Panc1 (cell line): ENCODE results near the gene FNTB. TPM values are rescaled to one million over a fixed set of nuclear protein-coding genes. Genes with fewer than 3 reads are reported as not detected.

Experiments
- ATAC-seq: fragments of 200-7000 bp; cut with Tn5 transposase; 2 replicates; pipeline ENCODE4 v1.9.1; 2020; ENCODE audit warnings: mild to moderate bottlenecking, moderate library complexity
- BruUV-seq: library from RNA; stranded (reverse); fragments of 400-500 nt; replicated peaks from 2 replicates; lab custom pipeline; 2021; lab: Mats Ljungman, UMichigan
- CTCF ChIA-PET: fragments of 300-600 bp; sonication (Branson Sonifier 250); formaldehyde crosslinking; loops from one replicate; lab custom pipeline; 2022; ENCODE audit warnings: antibody characterized with exemption; lab: Charles Lee
- POLR2A ChIA-PET: fragments of 300-600 bp; sonication (Branson Sonifier 250); formaldehyde crosslinking; loops from one replicate; lab custom pipeline; 2022; ENCODE audit warnings: antibody characterized with exemption; lab: Charles Lee
- DNase-seq: peaks from one replicate; pipeline ENCODE4 v3.0.0-alpha.2; 2010; ENCODE audit warnings: low read depth, low spot score
- H3K27ac ChIP-seq: 2 replicates; pipeline ENCODE4 v1.5.1; 2011; ENCODE audit warnings: mild to moderate bottlenecking, low read length, inconsistent platforms
- H3K27me3 ChIP-seq: fragments of 200-500 bp; sonication (Bioruptor generic); 2 replicates; pipeline ENCODE4 v1.6.0; 2014; ENCODE audit warnings: low read length, inconsistent platforms; ENCODE audit not compliant: control insufficient read depth, insufficient read depth
- H3K36me3 ChIP-seq: fragments of 200-500 bp; sonication (Bioruptor generic); 2 replicates; pipeline ENCODE4 v1.5.1; 2014; ENCODE audit warnings: inconsistent platforms, mild to moderate bottlenecking, low read length, moderate library complexity; ENCODE audit not compliant: control insufficient read depth, insufficient read depth
- H3K4me1 ChIP-seq: 2 replicates; pipeline ENCODE4 v1.5.1; 2011; ENCODE audit warnings: inconsistent platforms, mild to moderate bottlenecking, low read length, moderate library complexity; ENCODE audit not compliant: control insufficient read depth, insufficient read depth
- H3K4me3 ChIP-seq, 2 experiments: 2 replicates each; pipeline ENCODE4 v1.5.1; 2011 to 2012; ENCODE audit warnings: low read depth in 2 of 2, low read length in 2 of 2, mild to moderate bottlenecking in 2 of 2, inconsistent platforms in 1 of 2, moderate library complexity in 1 of 2
- H3K9me3 ChIP-seq: fragments of 200-500 bp; sonication (Bioruptor generic); 2 replicates; pipeline ENCODE4 v1.5.1; 2014; ENCODE audit warnings: low read depth, mild to moderate bottlenecking, inconsistent platforms, low read length, moderate library complexity; ENCODE audit not compliant: control insufficient read depth, insufficient read depth
- CTCF ChIP-seq: fragments of 450-650 bp; IDR thresholded peaks from 2 replicates; pipeline ENCODE4 v1.5.1; 2017; ENCODE audit warnings: mild to moderate bottlenecking
- POLR2AphosphoS5 ChIP-seq: IDR thresholded peaks from 2 replicates; pipeline ENCODE4 v1.6.1; 2012; ENCODE audit warnings: mild to moderate bottlenecking, low read depth, low read length, moderate library complexity
- REST ChIP-seq, 2 experiments: IDR thresholded peaks; 2 replicates each; pipeline ENCODE4 v1.6.1; 2011 to 2012; ENCODE audit warnings: low read depth in 2 of 2, control low read depth in 1 of 2, low read length in 1 of 2, mild to moderate bottlenecking in 1 of 2, moderate library complexity in 1 of 2; ENCODE audit not compliant: insufficient read depth in 1 of 2
- SIN3A ChIP-seq: IDR thresholded peaks from 2 replicates; pipeline ENCODE4 v1.6.1; 2012; ENCODE audit warnings: low read depth, mild to moderate bottlenecking, low read length, moderate library complexity, borderline replicate concordance; ENCODE audit not compliant: insufficient read depth
- TCF7L2 ChIP-seq: IDR thresholded peaks from 2 replicates; pipeline ENCODE4 v1.6.1; 2011; ENCODE audit warnings: mild to moderate bottlenecking, low read depth, low read length, inconsistent platforms
- in situ Hi-C: cut with HindIII; loops from 2 replicates; pipeline ENCODE4 v1.10.0; 2016; ENCODE audit warnings: low sequenced_read_pairs, low pct_unique_long_range_greater_than_20kb
- intact Hi-C: fragments of 100-400 bp; cut with micrococcal nuclease; formaldehyde crosslinking; loops from one replicate; pipeline ENCODE4 v1.10.0; 2022; ENCODE audit not compliant: unreplicated experiment
- total RNA-seq: library from RNA; stranded (reverse); gene quantifications from one replicate; pipeline ENCODE4 v1.2.1, GENCODE V29; 2021; ENCODE audit not compliant: unreplicated experiment

FNTB gene
- total RNA-seq, 1 experiment from 2014 or later = 13.3 TPM

GRCh38 chr14:65041434-65041915 lies 54.8 kb downstream of the FNTB start:
- no TSS peak for BruUV-seq
- POLR2A ChIA-PET = no interaction called here
- in situ Hi-C loops = no loop called here
- H3K36me3 ChIP-seq = no peaks in the 10 kb centered on the region; the same call in 1 of the 2 replicates
- H3K9me3 ChIP-seq = no peaks in the 10 kb centered on the region
- H3K27ac ChIP-seq = no peak overlapping the region
- DNase-seq = no peak
- no peaks in the 10 kb centered on the region for H3K27me3 ChIP-seq
- no peaks in the 10 kb centered on the region for H3K4me1 ChIP-seq
- no peak overlapping the region for H3K4me3 ChIP-seq
- no peak for TF ChIP-seq SIN3A
- TF ChIP-seq POLR2AphosphoS5 = no peak
- no peak for TF ChIP-seq CTCF
- TF ChIP-seq TCF7L2 = no peak
- TF ChIP-seq REST (IDR thresholded peaks at IDR 0.05; ENCODE audit: insufficient read depth in 1 of 2, low read depth in 2 of 2, low read length in 1 of 2) = no peak
- CTCF ChIA-PET = no interaction called here
- intact Hi-C loops = no loop called here
- ATAC-seq = no peak

DNA sequence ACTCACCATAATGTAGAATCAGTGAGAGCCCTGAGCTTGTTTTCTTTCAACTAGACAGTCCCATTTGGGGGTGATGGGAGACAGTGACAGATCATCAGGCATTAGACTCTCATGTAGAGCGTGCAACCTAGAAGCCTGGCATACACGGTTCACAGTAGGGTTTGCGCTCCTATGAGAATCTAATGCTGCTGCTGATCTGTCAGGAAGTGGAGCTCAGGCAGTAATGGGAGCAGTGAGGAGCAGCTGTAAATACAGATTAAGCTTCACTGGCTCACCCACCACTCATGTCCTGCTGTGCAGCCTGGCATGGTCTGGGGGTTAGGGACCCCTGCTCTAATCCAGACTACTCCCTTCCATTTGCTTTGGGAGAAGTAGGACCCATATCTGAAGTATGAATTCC lies 55.6 kb downstream of the FNTB start:
- in situ Hi-C loops = no loop called here
- H3K36me3 ChIP-seq = no peaks in the 10 kb centered on the region; the same call in 1 of the 2 replicates
- no peaks in the 10 kb centered on the region for H3K27me3 ChIP-seq
- intact Hi-C loops = no loop called here
- ChIA-PET CTCF (no interaction called here), POLR2A (no interaction called here)
- H3K27ac ChIP-seq = no peak overlapping the region
- TF ChIP-seq SIN3A (no peak), CTCF (no peak), TCF7L2 (no peak), REST (IDR thresholded peaks at IDR 0.05; ENCODE audit: insufficient read depth in 1 of 2, low read depth in 2 of 2, low read length in 1 of 2) (no peak), POLR2AphosphoS5 (no peak)
- BruUV-seq = no TSS peak
- no peaks in the 10 kb centered on the region for H3K4me1 ChIP-seq
- H3K4me3 ChIP-seq = no peak overlapping the region
- no peak for ATAC-seq
- no peak for DNase-seq
- H3K9me3 ChIP-seq = no peaks in the 10 kb centered on the region
